ENCODE measurements around the gene GPRIN1.

The GPRIN1 gene

DNA sequence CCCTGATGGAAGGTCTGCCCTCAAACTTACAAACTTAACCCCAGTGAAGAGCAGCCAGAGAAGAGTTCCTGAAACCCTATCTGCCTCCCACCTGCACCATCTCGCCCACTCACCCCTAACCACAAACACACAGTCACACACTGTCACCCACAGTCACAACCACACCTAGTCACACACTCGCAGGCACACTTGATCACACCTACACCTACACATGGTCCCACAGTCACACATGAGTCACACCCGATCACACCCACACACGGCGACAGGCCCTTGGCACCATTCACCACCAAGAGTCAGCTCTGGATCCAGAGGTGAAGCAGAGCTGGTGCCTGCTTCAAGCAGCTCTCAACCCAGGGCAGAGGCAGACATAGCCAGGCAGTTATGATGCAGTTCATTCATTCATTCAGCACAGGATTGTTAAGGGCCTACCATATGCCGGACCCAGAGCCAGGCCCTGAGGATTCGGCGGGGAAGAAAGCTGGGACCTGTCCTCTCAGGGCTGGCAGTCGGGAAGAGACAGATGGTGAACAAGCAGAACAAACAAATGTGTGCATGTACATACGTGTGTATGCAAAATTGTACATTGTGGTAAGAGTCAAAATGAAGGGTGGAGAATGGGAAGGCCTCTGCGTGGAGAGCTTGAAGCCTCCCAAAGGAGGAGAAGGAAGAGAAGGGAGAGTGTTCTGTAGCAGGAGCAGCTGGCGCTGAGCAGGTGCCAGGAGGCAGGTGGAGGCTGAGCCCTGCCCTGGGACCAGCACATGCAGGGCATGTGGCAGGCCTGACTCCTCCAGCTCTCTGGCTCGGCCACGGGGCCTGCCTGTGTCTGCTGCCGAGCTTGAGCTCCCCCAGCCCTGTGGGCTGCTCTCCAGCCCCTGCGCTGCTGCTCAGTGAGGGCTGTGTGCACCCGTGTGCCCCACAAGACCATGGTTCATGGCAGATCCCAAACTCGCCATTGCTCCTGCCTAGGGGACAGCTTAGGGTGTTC, 43.7 kb upstream of the GPRIN1 start:
- H3K9me2 ChIP-seq (replicated peaks; ENCODE audit: control insufficient read depth, low read length), result no peaks in the 10 kb centered on the region
- TF ChIP-seq EZH2phosphoT487 (IDR thresholded peaks at IDR 0.05; ENCODE audit: borderline replicate concordance, low read length), result no peak
- no peak for TF ChIP-seq CTCF (IDR thresholded peaks at IDR 0.05; ENCODE audit: low read depth, low read length, poor library complexity, severe bottlenecking)
- no peaks in the 10 kb centered on the region for H3K79me2 ChIP-seq (ENCODE audit: control insufficient read depth, low read length)
- peaks cover 10% of the 10 kb centered on the region for H3K4me1 ChIP-seq (ENCODE audit: control insufficient read depth, low read length)
- no peak overlapping the region for H3K4me3 ChIP-seq (ENCODE audit: low read length)
- no peak overlapping the region for H3K4me2 ChIP-seq (ENCODE audit: low read length)
- H3K36me3 ChIP-seq (ENCODE audit: control insufficient read depth, low read length), result no peaks in the 10 kb centered on the region
- no peaks in the 10 kb centered on the region for H3K27me3 ChIP-seq (ENCODE audit: control insufficient read depth, low read length)
- H3K9me3 ChIP-seq (ENCODE audit: control insufficient read depth, insufficient read depth, low read length), result no peaks in the 10 kb centered on the region
- peaks cover 3% of the 10 kb centered on the region; the same call in 1 of the 2 replicates for H4K20me1 ChIP-seq (ENCODE audit: control insufficient read depth, insufficient read depth, low read depth, low read length)
- no peak overlapping the region for H3K27ac ChIP-seq (ENCODE audit: low read depth, low read length)
- H3F3A ChIP-seq (ENCODE audit: control insufficient read depth, insufficient read depth), result no peaks in the 10 kb centered on the region

DNA sequence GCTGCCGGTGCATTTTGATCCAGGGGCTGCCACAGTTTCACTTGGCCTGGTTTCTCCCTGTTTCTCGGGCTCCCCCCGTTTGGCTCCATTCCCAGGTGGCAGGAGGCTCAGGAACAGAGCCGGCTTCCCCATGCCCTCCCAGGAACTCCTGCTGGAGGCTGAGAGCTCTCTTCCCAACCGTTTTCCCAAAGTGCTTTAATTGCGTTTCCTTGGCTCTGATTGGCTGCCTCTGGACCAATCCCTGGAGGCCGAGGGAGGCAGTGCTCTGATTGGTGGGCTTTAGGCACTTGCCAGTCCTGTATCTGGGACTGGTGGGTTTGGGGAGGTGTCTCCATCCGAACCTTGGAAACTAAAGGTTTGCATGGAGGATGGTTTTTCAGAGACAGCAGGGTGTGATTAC, 42.2 kb upstream of the GPRIN1 start:
- Histone ChIP-seq H3K4me2 (ENCODE audit: low read length) (no peak overlapping the region), H3K36me3 (ENCODE audit: control insufficient read depth, low read length) (no peaks in the 10 kb centered on the region), H3K4me1 (ENCODE audit: control insufficient read depth, low read length) (peaks cover 17% of the 10 kb centered on the region), H3K9me3 (ENCODE audit: control insufficient read depth, insufficient read depth, low read length) (no peaks in the 10 kb centered on the region), H3K27ac (ENCODE audit: low read depth, low read length) (no peak overlapping the region), H4K20me1 (ENCODE audit: control insufficient read depth, insufficient read depth, low read depth, low read length) (no peaks in the 10 kb centered on the region; the same call in 1 of the 2 replicates), H3F3A (ENCODE audit: control insufficient read depth, insufficient read depth) (no peaks in the 10 kb centered on the region), H3K9me2 (replicated peaks; ENCODE audit: control insufficient read depth, low read length) (no peaks in the 10 kb centered on the region), H3K79me2 (ENCODE audit: control insufficient read depth, low read length) (no peaks in the 10 kb centered on the region), H3K27me3 (ENCODE audit: control insufficient read depth, low read length) (no peaks in the 10 kb centered on the region), H3K4me3 (ENCODE audit: low read length) (no peak overlapping the region)
- TF ChIP-seq EZH2phosphoT487 (IDR thresholded peaks at IDR 0.05; ENCODE audit: borderline replicate concordance, low read length) (no peak), CTCF (IDR thresholded peaks at IDR 0.05; ENCODE audit: low read depth, low read length, poor library complexity, severe bottlenecking) (no peak)

DNA sequence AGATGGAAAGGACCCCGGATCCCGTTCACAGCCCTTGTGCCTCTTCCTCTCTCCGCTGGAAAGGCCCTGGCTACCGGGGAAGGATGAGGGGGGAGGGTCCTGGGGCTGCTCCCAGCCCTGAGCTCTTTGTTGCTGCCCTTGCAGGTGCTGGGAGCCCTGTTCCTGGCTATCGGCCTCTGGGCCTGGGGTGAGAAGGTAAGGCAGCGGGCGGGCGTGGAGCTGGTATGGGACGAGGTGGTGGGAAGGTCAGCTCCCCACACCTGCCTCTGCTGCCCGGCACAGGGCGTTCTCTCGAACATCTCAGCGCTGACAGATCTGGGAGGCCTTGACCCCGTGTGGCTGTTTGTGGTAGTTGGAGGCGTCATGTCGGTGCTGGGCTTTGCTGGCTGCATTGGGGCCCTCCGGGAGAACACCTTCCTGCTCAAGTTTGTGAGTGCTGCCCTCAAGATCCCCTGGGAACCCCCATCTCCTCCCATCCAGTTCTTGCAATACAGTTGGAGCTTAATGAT, 41.6 kb upstream of the GPRIN1 start:
- Histone ChIP-seq H3K4me3 (ENCODE audit: low read length) (no peak overlapping the region), H3K27me3 (ENCODE audit: control insufficient read depth, low read length) (no peaks in the 10 kb centered on the region), H3F3A (ENCODE audit: control insufficient read depth, insufficient read depth) (no peaks in the 10 kb centered on the region), H3K4me2 (ENCODE audit: low read length) (no peak overlapping the region), H3K9me2 (replicated peaks; ENCODE audit: control insufficient read depth, low read length) (no peaks in the 10 kb centered on the region), H3K36me3 (ENCODE audit: control insufficient read depth, low read length) (no peaks in the 10 kb centered on the region), H3K79me2 (ENCODE audit: control insufficient read depth, low read length) (no peaks in the 10 kb centered on the region), H3K4me1 (ENCODE audit: control insufficient read depth, low read length) (peaks cover 22% of the 10 kb centered on the region), H3K27ac (ENCODE audit: low read depth, low read length) (no peak overlapping the region), H3K9me3 (ENCODE audit: control insufficient read depth, insufficient read depth, low read length) (no peaks in the 10 kb centered on the region), H4K20me1 (ENCODE audit: control insufficient read depth, insufficient read depth, low read depth, low read length) (no peaks in the 10 kb centered on the region; the same call in 1 of the 2 replicates)
- no peak for TF ChIP-seq CTCF (IDR thresholded peaks at IDR 0.05; ENCODE audit: low read depth, low read length, poor library complexity, severe bottlenecking)
- TF ChIP-seq EZH2phosphoT487 (IDR thresholded peaks at IDR 0.05; ENCODE audit: borderline replicate concordance, low read length), result no peak

All from DOHH2 (cell line).